Mesodermal cell (in vitro differentiated cells): ENCODE measurements around the gene SHISA4.
A peak's percentile ranks its signal among the peaks of the same experiment; 100 is the strongest.
"Not testable (repeated sequence)": the region's sequence is repeated elsewhere in the genome, so short reads cannot be mapped to it uniquely, and the experiment has no call there.

Experiments
- H3K27ac ChIP-seq: 2 replicates; pipeline ENCODE4 v1.7.0; 2013; ENCODE audit warnings: mild to moderate bottlenecking, low read depth, low read length, moderate library complexity; ENCODE audit not compliant: severe bottlenecking
- H3K36me3 ChIP-seq: 2 replicates; pipeline ENCODE4 v1.7.1; 2013; ENCODE audit warnings: mild to moderate bottlenecking, low read length, moderate library complexity; ENCODE audit not compliant: control insufficient read depth, insufficient read depth
- H3K4me1 ChIP-seq: one replicate; pipeline ENCODE4 v1.7.1; 2013; ENCODE audit warnings: mild to moderate bottlenecking, low read length; ENCODE audit not compliant: insufficient read depth, control insufficient read depth, poor library complexity, severe bottlenecking
- H3K4me3 ChIP-seq: 2 replicates; pipeline ENCODE4 v1.7.0; 2013; ENCODE audit warnings: low read length, control low read depth, mild to moderate bottlenecking; ENCODE audit not compliant: insufficient read depth, poor library complexity, severe bottlenecking; ENCODE audit errors: extremely low read depth
- H3K9me3 ChIP-seq: 2 replicates; pipeline ENCODE4 v1.7.1; 2013; ENCODE audit warnings: mild to moderate bottlenecking, low read length, moderate library complexity; ENCODE audit not compliant: control insufficient read depth
- WGBS, 2 experiments: methylation state at CpG; one replicate each; pipeline ENCODE4 v1.1.5; 2013; ENCODE audit warnings: missing lambda C conversion rate in 2 of 2; ENCODE audit not compliant: insufficient coverage in 2 of 2; 5-methylcytosine and 5-hydroxymethylcytosine counted together

The SHISA4 gene

GRCh38 chr1:201930803-201931202 is 42.1 kb downstream of the SHISA4 start:
- Histone ChIP-seq H3K9me3 (no peaks in the 10 kb centered on the region), H3K36me3 (no peaks in the 10 kb centered on the region), H3K27ac (no peak overlapping the region), H3K4me1 (no peaks in the 10 kb centered on the region), H3K4me3 (no peak overlapping the region)
- WGBS, 2 experiments: 88 to 99% methylated on average over 4 of the region's 5 CpGs

GRCh38 chr1:201933840-201934430 is 45.2 kb downstream of the SHISA4 start:
- Histone ChIP-seq H3K9me3 (no peaks in the 10 kb centered on the region), H3K4me3 (no peak overlapping the region), H3K27ac (no peak overlapping the region), H3K4me1 (peaks cover 4% of the 10 kb centered on the region), H3K36me3 (no peaks in the 10 kb centered on the region)
- 87 to 94% methylated on average over 4 of the region's 5 CpGs for WGBS, 2 experiments

GRCh38 chr1:201937624-201938213 is 49.0 kb downstream of the SHISA4 start:
- no peak overlapping the region for H3K4me3 ChIP-seq
- 100% methylated on average over 1 of the region's 5 CpGs; no CpG with 5 or more reads in 1 of the 2 experiments for WGBS, 2 experiments
- no peaks in the 10 kb centered on the region for H3K36me3 ChIP-seq
- no peak overlapping the region for H3K27ac ChIP-seq
- no peaks in the 10 kb centered on the region for H3K9me3 ChIP-seq
- H3K4me1 ChIP-seq: peaks cover 14% of the 10 kb centered on the region

GRCh38 chr1:201938440-201939035 is 49.8 kb downstream of the SHISA4 start:
- H3K4me1 ChIP-seq: peaks cover 14% of the 10 kb centered on the region
- no peaks in the 10 kb centered on the region for H3K36me3 ChIP-seq
- H3K9me3 ChIP-seq: no peaks in the 10 kb centered on the region
- no peak overlapping the region for H3K4me3 ChIP-seq
- H3K27ac ChIP-seq: no peak overlapping the region
- 83 to 86% methylated on average over 2 to 4 of the region's 4 CpGs for WGBS, 2 experiments

GRCh38 chr1:201939148-201939547 is 50.5 kb downstream of the SHISA4 start:
- no peak overlapping the region for H3K4me3 ChIP-seq
- H3K27ac ChIP-seq: no peak overlapping the region
- H3K36me3 ChIP-seq: no peaks in the 10 kb centered on the region
- no peaks in the 10 kb centered on the region for H3K9me3 ChIP-seq
- 89 to 100% methylated on average over 1 to 2 of the region's 4 CpGs for WGBS, 2 experiments
- H3K4me1 ChIP-seq: peaks cover 14% of the 10 kb centered on the region

- Histone ChIP-seq H3K9me3 (no peaks in the 10 kb centered on the region), H3K4me1 (peaks cover 14% of the 10 kb centered on the region), H3K27ac (no peak overlapping the region), H3K4me3 (no peak overlapping the region), H3K36me3 (no peaks in the 10 kb centered on the region)
- 83 to 100% methylated on average over 1 to 2 of the region's 5 CpGs for WGBS, 2 experiments
Measured at GRCh38 chr1:201939574-201939973, 50.9 kb downstream of the SHISA4 start.

GRCh38 chr1:201940316-201940715 is 51.6 kb downstream of the SHISA4 start:
- not testable (repeated sequence) for H3K9me3 ChIP-seq, H3K36me3 ChIP-seq, H3K27ac ChIP-seq, H3K4me3 ChIP-seq
- WGBS, 2 experiments: 96% methylated on average over 8 to 9 of the region's 10 CpGs
- H3K4me1 ChIP-seq: peaks cover 14% of the 10 kb centered on the region

GRCh38 chr1:201941420-201942128 is 52.9 kb downstream of the SHISA4 start:
- WGBS, 2 experiments: 28 to 31% methylated on average over 5 to 7 of the region's 18 CpGs
- H3K9me3 ChIP-seq: no peaks in the 10 kb centered on the region
- no peak overlapping the region for H3K4me3 ChIP-seq
- peak overlapping the region; percentile 83 for H3K27ac ChIP-seq
- H3K36me3 ChIP-seq: no peaks in the 10 kb centered on the region
- H3K4me1 ChIP-seq: peaks cover 24% of the 10 kb centered on the region

- Histone ChIP-seq H3K4me1 (peaks cover 28% of the 10 kb centered on the region), H3K4me3 (no peak overlapping the region), H3K9me3 (no peaks in the 10 kb centered on the region), H3K36me3 (no peaks in the 10 kb centered on the region), H3K27ac (peak overlapping the region; percentile 83)
- WGBS, 2 experiments: 92 to 100% methylated on average over 1 of the region's 1 CpG
Measured at GRCh38 chr1:201942129-201942495, 53.4 kb downstream of the SHISA4 start.
